ENCODE data around the gene PRR5. TPM values are rescaled to one million over a fixed set of nuclear protein-coding genes. Genes with fewer than 3 reads are reported as not detected.

PRR5 gene
- polyA plus RNA-seq, 1 of the 3 experiments (the other 2 are of a cell fraction) = 1.3 TPM

DNA sequence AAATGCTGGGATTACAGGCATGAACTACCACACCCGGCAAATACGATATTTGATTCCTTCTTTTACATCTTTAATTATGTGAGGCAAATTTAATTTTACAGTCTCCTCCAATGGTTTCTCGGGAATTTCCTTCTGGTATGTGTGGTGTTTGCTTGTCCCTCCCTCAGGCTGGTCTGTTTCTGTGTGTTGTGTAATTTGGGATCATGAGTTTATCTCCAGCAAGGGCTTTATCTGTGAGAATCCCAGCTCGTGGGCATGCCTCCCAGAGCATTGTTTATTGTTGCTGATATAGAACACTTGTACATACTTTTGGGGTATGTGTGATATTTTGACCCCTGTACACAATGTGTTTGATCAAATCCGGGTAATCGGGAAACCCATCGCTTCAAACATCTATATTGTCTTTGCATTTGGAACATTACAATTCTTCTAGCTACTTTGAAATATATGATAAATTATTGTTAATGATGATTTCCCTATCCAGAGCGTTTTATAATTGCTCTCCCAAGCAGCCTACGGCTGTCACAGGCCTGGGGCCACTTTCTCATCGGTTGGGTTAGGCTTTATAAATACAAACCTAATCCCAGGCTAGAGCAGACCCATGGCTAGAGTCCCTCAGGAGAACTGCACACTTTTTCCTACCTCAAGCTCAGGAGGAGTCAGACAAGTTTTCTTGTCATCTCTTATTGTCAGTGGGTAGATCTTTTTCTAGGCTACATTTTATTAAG lies 15.0 kb upstream of the PRR5 start:
- H3K4me2 ChIP-seq = no peak overlapping the region

DNA sequence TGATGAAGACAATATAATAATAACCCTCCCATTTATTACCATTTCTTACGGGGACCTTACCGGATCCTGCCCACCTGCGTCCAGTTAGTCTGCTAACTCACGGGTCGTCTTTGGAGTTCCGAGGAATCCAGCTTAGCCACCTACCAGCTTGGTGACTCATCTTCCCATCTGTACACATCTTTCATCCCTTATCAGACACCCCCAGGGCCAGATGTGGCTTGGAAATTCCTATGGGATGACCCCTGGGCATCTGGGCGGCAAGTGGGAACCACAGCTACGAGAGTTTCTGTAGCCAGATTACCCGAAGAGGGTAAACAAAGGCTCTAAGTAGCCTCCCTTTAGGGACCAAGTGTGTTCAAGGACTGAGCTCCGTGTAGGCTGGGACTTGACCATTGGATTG lies 12.8 kb upstream of the PRR5 start:
- POLR2A ChIA-PET = interaction anchor here (1.0 kb wide), 1 partner anchor 41 kb away, joined by 3 read pairs; no protein-coding TSS in a partner anchor
- TF ChIP-seq TAF1 (IDR thresholded peaks at IDR 0.05; ENCODE audit: borderline replicate concordance, low read depth, low read length) (no peak), MXI1 (IDR thresholded peaks at IDR 0.05; ENCODE audit: low read depth, low read length) (no peak), EZH2phosphoT487 (IDR thresholded peaks at IDR 0.05; ENCODE audit: borderline replicate concordance, low read depth) (no peak), NRF1 (IDR thresholded peaks at IDR 0.05; ENCODE audit: low read depth, low read length) (no peak), CHD2 (IDR thresholded peaks at IDR 0.05; ENCODE audit: low read length, partially characterized antibody) (no peak), RAD21 (IDR thresholded peaks at IDR 0.05; ENCODE audit: low read length) (no peak), SMC3 (IDR thresholded peaks at IDR 0.05; ENCODE audit: low read depth, low read length) (no peak), FOSL2 (IDR thresholded peaks at IDR 0.05; ENCODE audit: borderline replicate concordance, low read depth) (no peak), RFX5 (IDR thresholded peaks at IDR 0.05; ENCODE audit: low read length) (no peak)
- TF ChIP-seq, protein P1, sequence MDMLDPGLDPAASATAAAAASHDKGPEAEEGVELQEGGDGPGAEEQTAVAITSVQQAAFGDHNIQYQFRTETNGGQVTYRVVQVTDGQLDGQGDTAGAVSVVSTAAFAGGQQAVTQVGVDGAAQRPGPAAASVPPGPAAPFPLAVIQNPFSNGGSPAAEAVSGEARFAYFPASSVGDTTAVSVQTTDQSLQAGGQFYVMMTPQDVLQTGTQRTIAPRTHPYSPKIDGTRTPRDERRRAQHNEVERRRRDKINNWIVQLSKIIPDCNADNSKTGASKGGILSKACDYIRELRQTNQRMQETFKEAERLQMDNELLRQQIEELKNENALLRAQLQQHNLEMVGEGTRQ (IDR thresholded peaks at IDR 0.05; ENCODE audit: borderline replicate concordance, low read depth, low read length) = no peak
- TF ChIP-seq, protein P2, sequence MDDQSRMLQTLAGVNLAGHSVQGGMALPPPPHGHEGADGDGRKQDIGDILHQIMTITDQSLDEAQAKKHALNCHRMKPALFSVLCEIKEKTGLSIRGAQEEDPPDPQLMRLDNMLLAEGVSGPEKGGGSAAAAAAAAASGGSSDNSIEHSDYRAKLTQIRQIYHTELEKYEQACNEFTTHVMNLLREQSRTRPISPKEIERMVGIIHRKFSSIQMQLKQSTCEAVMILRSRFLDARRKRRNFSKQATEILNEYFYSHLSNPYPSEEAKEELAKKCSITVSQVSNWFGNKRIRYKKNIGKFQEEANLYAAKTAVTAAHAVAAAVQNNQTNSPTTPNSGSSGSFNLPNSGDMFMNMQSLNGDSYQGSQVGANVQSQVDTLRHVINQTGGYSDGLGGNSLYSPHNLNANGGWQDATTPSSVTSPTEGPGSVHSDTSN (IDR thresholded peaks at IDR 0.05) = no peak

More for the DNA sequence above, 15.0 kb upstream of the PRR5 start:
- Histone ChIP-seq H3F3A (replicated peaks; ENCODE audit: insufficient read depth) (no peaks in the 10 kb centered on the region), H3K4me1 (ENCODE audit: control insufficient read depth in 1 of 2, insufficient read depth in 2 of 2, low read depth in 1 of 2, low read length in 1 of 2) (peaks cover 0 to 9% of the 10 kb centered on the region in 2 experiments; a peak in 1 of 4 replicates), H3K9ac (no peak overlapping the region), H3K9me3 (no peaks in the 10 kb centered on the region), H2AFZ (ENCODE audit: low read depth) (no peak overlapping the region), H3K27me3 (ENCODE audit: insufficient read depth) (no peaks in the 10 kb centered on the region), H3K4me3 (ENCODE audit: low read depth in 2 of 2, low read length in 1 of 2) (no peak overlapping the region), H3K36me3 (replicated peaks in 1 of 2; ENCODE audit: control insufficient read depth in 1 of 2, insufficient read depth in 2 of 2, low read length in 1 of 2) (no peaks in the 10 kb centered on the region), H4K20me1 (ENCODE audit: insufficient read depth) (no peaks in the 10 kb centered on the region), H3K27ac (ENCODE audit: low read depth in 2 of 2, low read length in 1 of 2) (no peak overlapping the region), H3K9me2 (no peaks in the 10 kb centered on the region), H3K79me2 (ENCODE audit: insufficient read depth) (no peaks in the 10 kb centered on the region)
- POLR2A ChIA-PET = no interaction called here
- CTCF ChIA-PET = interaction anchor here (0.6 to 41.0 kb wide), 5 partner anchors 9 to 694 kb away, joined by 3 to 642 read pairs (median 8); no protein-coding TSS in a partner anchor
- TF ChIP-seq RCOR1 (IDR thresholded peaks at IDR 0.05; ENCODE audit: low read length) = no peak
- no peak for TF ChIP-seq GABPA (IDR thresholded peaks at IDR 0.05; ENCODE audit: low read depth)
- no peak for TF ChIP-seq TAF1 (IDR thresholded peaks at IDR 0.05; ENCODE audit: borderline replicate concordance, low read depth, low read length)
- TF ChIP-seq, protein P3, sequence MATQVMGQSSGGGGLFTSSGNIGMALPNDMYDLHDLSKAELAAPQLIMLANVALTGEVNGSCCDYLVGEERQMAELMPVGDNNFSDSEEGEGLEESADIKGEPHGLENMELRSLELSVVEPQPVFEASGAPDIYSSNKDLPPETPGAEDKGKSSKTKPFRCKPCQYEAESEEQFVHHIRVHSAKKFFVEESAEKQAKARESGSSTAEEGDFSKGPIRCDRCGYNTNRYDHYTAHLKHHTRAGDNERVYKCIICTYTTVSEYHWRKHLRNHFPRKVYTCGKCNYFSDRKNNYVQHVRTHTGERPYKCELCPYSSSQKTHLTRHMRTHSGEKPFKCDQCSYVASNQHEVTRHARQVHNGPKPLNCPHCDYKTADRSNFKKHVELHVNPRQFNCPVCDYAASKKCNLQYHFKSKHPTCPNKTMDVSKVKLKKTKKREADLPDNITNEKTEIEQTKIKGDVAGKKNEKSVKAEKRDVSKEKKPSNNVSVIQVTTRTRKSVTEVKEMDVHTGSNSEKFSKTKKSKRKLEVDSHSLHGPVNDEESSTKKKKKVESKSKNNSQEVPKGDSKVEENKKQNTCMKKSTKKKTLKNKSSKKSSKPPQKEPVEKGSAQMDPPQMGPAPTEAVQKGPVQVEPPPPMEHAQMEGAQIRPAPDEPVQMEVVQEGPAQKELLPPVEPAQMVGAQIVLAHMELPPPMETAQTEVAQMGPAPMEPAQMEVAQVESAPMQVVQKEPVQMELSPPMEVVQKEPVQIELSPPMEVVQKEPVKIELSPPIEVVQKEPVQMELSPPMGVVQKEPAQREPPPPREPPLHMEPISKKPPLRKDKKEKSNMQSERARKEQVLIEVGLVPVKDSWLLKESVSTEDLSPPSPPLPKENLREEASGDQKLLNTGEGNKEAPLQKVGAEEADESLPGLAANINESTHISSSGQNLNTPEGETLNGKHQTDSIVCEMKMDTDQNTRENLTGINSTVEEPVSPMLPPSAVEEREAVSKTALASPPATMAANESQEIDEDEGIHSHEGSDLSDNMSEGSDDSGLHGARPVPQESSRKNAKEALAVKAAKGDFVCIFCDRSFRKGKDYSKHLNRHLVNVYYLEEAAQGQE (IDR thresholded peaks at IDR 0.05; ENCODE audit: low read depth, low read length) = no peak
- TF ChIP-seq YY1 (IDR thresholded peaks at IDR 0.05; ENCODE audit: low read depth) = no peak
- WGBS (ENCODE audit: low lambda C conversion rate) = 66% methylated on average over 10 of the region's 10 CpGs
- no peak for DNase-seq

More for the DNA sequence above, 12.8 kb upstream of the PRR5 start:
- CTCF ChIA-PET = interaction anchor here (2.2 to 41.0 kb wide), 2 partner anchors 9 to 43 kb away, joined by 8 to 642 read pairs; no protein-coding TSS in a partner anchor
- no peaks in the 10 kb centered on the region for H3K27me3 ChIP-seq (ENCODE audit: insufficient read depth)
- no peaks in the 10 kb centered on the region for H3K79me2 ChIP-seq (ENCODE audit: insufficient read depth)
- H3K27ac ChIP-seq (ENCODE audit: low read depth in 2 of 2, low read length in 1 of 2) = no peak overlapping the region
- H3K36me3 ChIP-seq (replicated peaks in 1 of 2; ENCODE audit: control insufficient read depth in 1 of 2, insufficient read depth in 2 of 2, low read length in 1 of 2) = no peaks in the 10 kb centered on the region
- no peak overlapping the region for H3K4me2 ChIP-seq
- H3F3A ChIP-seq (replicated peaks; ENCODE audit: insufficient read depth) = no peaks in the 10 kb centered on the region
- H3K9me2 ChIP-seq = no peaks in the 10 kb centered on the region
- peaks cover 0 to 9% of the 10 kb centered on the region in 2 experiments; a peak in 1 of 4 replicates for H3K4me1 ChIP-seq (ENCODE audit: control insufficient read depth in 1 of 2, insufficient read depth in 2 of 2, low read depth in 1 of 2, low read length in 1 of 2)
- no peak overlapping the region for H3K9ac ChIP-seq
- H2AFZ ChIP-seq (ENCODE audit: low read depth) = no peak overlapping the region
- DNase-seq = no peak
- no peak overlapping the region for H3K4me3 ChIP-seq (ENCODE audit: low read depth in 2 of 2, low read length in 1 of 2)
- no peaks in the 10 kb centered on the region for H4K20me1 ChIP-seq (ENCODE audit: insufficient read depth)
- no peaks in the 10 kb centered on the region for H3K9me3 ChIP-seq
- 64% methylated on average over 9 of the region's 10 CpGs for WGBS (ENCODE audit: low lambda C conversion rate)
